HG03469 (cell line): Measurements from ENCODE around the gene COL4A2.
"Not testable (repeated sequence)": the region's sequence is repeated elsewhere in the genome, so short reads cannot be mapped to it uniquely, and the experiment has no call there.

ENCODE experiments used
- ATAC-seq: cut with Tn5 transposase; IDR thresholded peaks from one replicate; pipeline ENCODE4 v1.9.1; 2021; ENCODE audit warnings: mild to moderate bottlenecking, moderate library complexity, moderate number of reproducible peaks; ENCODE audit not compliant: unreplicated experiment

COL4A2 gene

GRCh38 chr13:110449219-110450015, 142.3 kb downstream of the COL4A2 start:
- no peak for ATAC-seq

- ATAC-seq = no peak
These were observed 143.2 kb downstream of the COL4A2 start for GRCh38 chr13:110450016-110450900.

- no peak for ATAC-seq
These were observed 144.1 kb downstream of the COL4A2 start for GRCh38 chr13:110450941-110451730.

GRCh38 chr13:110453091-110453490, 146.0 kb downstream of the COL4A2 start:
- ATAC-seq = not testable (repeated sequence)

GRCh38 chr13:110453797-110454196, 146.7 kb downstream of the COL4A2 start:
- ATAC-seq = no peak

- ATAC-seq = no peak
These were observed 147.3 kb downstream of the COL4A2 start for GRCh38 chr13:110454227-110454859.

- ATAC-seq = no peak
These were observed 147.9 kb downstream of the COL4A2 start for GRCh38 chr13:110454956-110455355.

- no peak for ATAC-seq
These were observed 148.4 kb downstream of the COL4A2 start for GRCh38 chr13:110455444-110455843.

GRCh38 chr13:110455941-110456340, 148.9 kb downstream of the COL4A2 start:
- peak; percentile 99 for ATAC-seq

GRCh38 chr13:110456550-110456949, 149.5 kb downstream of the COL4A2 start:
- no peak for ATAC-seq

GRCh38 chr13:110457361-110457760, 150.3 kb downstream of the COL4A2 start:
- no peak for ATAC-seq

- ATAC-seq = no peak
These were observed 150.9 kb downstream of the COL4A2 start for GRCh38 chr13:110458017-110458416.

- no peak for ATAC-seq
These were observed 151.7 kb downstream of the COL4A2 start for GRCh38 chr13:110458594-110459365.

- no peak for ATAC-seq
These were observed 155.0 kb downstream of the COL4A2 start for GRCh38 chr13:110462091-110462490.

GRCh38 chr13:110463156-110463555, 156.1 kb downstream of the COL4A2 start:
- ATAC-seq = no peak

- no peak for ATAC-seq
These were observed 156.9 kb downstream of the COL4A2 start for GRCh38 chr13:110463871-110464510.

- ATAC-seq = no peak
These were observed 157.7 kb downstream of the COL4A2 start for GRCh38 chr13:110464556-110465333.

GRCh38 chr13:110465696-110466095, 158.6 kb downstream of the COL4A2 start:
- ATAC-seq = no peak
